Fibroblast of skin of left biceps (primary cell): Measurements from ENCODE around the gene LSM3.

Experiments used
- DNase-seq, 2 experiments: peaks; one replicate each; pipeline ENCODE4 v3.0.0-alpha.2; 2013; ENCODE audit warnings: low read depth in 2 of 2

LSM3 gene

GRCh38 chr3:14143271-14144225, 35.1 kb upstream of the LSM3 start:
- DNase-seq: peak; percentile 93 to 94

GRCh38 chr3:14144423-14145075, 34.1 kb upstream of the LSM3 start:
- DNase-seq: peak; percentile 97

GRCh38 chr3:14145236-14145635, 33.4 kb upstream of the LSM3 start:
- no peak for DNase-seq

- no peak for DNase-seq
Measured at GRCh38 chr3:14145670-14146380, 32.8 kb upstream of the LSM3 start.

GRCh38 chr3:14146381-14147065, 32.1 kb upstream of the LSM3 start:
- DNase-seq: no peak

GRCh38 chr3:14147066-14147435, 31.6 kb upstream of the LSM3 start:
- no peak for DNase-seq

- no peak for DNase-seq
Measured at GRCh38 chr3:14147617-14148016, 31.0 kb upstream of the LSM3 start.

GRCh38 chr3:14148041-14148985, 30.3 kb upstream of the LSM3 start:
- DNase-seq: no peak

- DNase-seq: no peak
Measured at GRCh38 chr3:14150078-14150477, 28.5 kb upstream of the LSM3 start.

GRCh38 chr3:14150491-14151230, 28.0 kb upstream of the LSM3 start:
- DNase-seq: no peak

GRCh38 chr3:14151471-14152083, 27.0 kb upstream of the LSM3 start:
- no peak for DNase-seq

- DNase-seq: no peak
Measured at GRCh38 chr3:14152233-14152962, 26.2 kb upstream of the LSM3 start.

- DNase-seq: no peak
Measured at GRCh38 chr3:14152963-14153355, 25.7 kb upstream of the LSM3 start.

GRCh38 chr3:14153663-14154062, 25.0 kb upstream of the LSM3 start:
- no peak for DNase-seq

- no peak for DNase-seq
Measured at GRCh38 chr3:14154276-14154675, 24.3 kb upstream of the LSM3 start.

GRCh38 chr3:14154895-14155440, 23.6 kb upstream of the LSM3 start:
- no peak for DNase-seq

- DNase-seq: no peak
Measured at GRCh38 chr3:14156201-14156600, 22.4 kb upstream of the LSM3 start.

- no peak for DNase-seq
Measured at GRCh38 chr3:14156843-14157561, 21.6 kb upstream of the LSM3 start.
